Prostate gland (tissue), 2 donors: ENCODE results near the gene CEP95. TPM values are rescaled to one million over a fixed set of nuclear protein-coding genes. Genes with fewer than 3 reads are reported as not detected.
"Not testable (repeated sequence)": the region's sequence is repeated elsewhere in the genome, so short reads cannot be mapped to it uniquely, and the experiment has no call there.

Experiments used
- DNase-seq: peaks from one replicate; pipeline ENCODE4 v3.0.0-alpha.2; 2019; ENCODE audit warnings: low spot score
- H3K27ac ChIP-seq, 2 donors: fragments of 200-600 bp; sonication (generic); 2 replicates each; pipeline ENCODE4 v1.5.1; 2017 to 2019
- H3K27me3 ChIP-seq: fragments of 200-600 bp; sonication (generic); replicated peaks from 2 replicates; pipeline ENCODE4 v1.5.1; 2019; ENCODE audit not compliant: insufficient read depth
- H3K36me3 ChIP-seq, 2 donors: fragments of 200-600 bp; sonication (generic); 1 replicate in 1 of 2; 2 replicates in 1 of 2; pipeline versions ENCODE4 v1.5.1 to v1.8.1; 2017 to 2019
- H3K4me1 ChIP-seq: fragments of 200-600 bp; sonication (generic); replicated peaks from 2 replicates; pipeline ENCODE4 v1.5.1; 2019
- H3K4me3 ChIP-seq, 2 donors: fragments of 200-600 bp; sonication (generic); 2 replicates each; pipeline ENCODE4 v1.5.1; 2017 to 2019
- H3K9me3 ChIP-seq: fragments of 200-600 bp; sonication (generic); 2 replicates; pipeline ENCODE4 v1.5.1; 2017
- CTCF ChIP-seq, 4 experiments: fragments of 200-600 bp in 2 of 4; fragments of 450-650 bp in 2 of 4; sonication (generic) in 2 of 4; IDR thresholded peaks; 1 replicate in 3 of 4; 2 replicates in 1 of 4; pipeline ENCODE4 v1.5.1; 2016 to 2019; ENCODE audit warnings: antibody characterized with exemption in 4 of 4, mild to moderate bottlenecking in 2 of 4, moderate library complexity in 2 of 4
- POLR2A ChIP-seq: fragments of 450-650 bp; IDR thresholded peaks from one replicate; pipeline ENCODE4 v1.6.1; 2016; ENCODE audit warnings: antibody characterized with exemption, mild to moderate bottlenecking
- POLR2AphosphoS5 ChIP-seq: sonication (generic); formaldehyde crosslinking; IDR thresholded peaks from one replicate; pipeline ENCODE4 v1.6.1; 2017; ENCODE audit warnings: antibody characterized with exemption
- WGBS: methylation state at CpG from one replicate; pipeline ENCODE4 v1.1.5; 2018; 5-methylcytosine and 5-hydroxymethylcytosine counted together
- intact Hi-C: fragments of 100-400 bp; cut with DNase I; formaldehyde crosslinking; loops from one replicate; pipeline ENCODE4 v1.14.2; 2022
- total RNA-seq, 2 donors: library from RNA; depleted of rRNA; stranded (reverse); fragments of >200 nt; gene quantifications; one replicate each; pipeline ENCODE4 v1.1.0, GENCODE V29; 2016

Gene CEP95
- total RNA-seq, 2 donors from 2014 or later, result 26.8 to 50.6 TPM

- H3K4me3 ChIP-seq, result no peak overlapping the region
- H3K27me3 ChIP-seq, result no peaks in the 10 kb centered on the region
- H3K27ac ChIP-seq, result no peak overlapping the region
- intact Hi-C loops, result no loop called here
- WGBS, result over 99% methylated on average over 3 of the region's 3 CpGs
- no peaks in the 10 kb centered on the region for H3K4me1 ChIP-seq
- TF ChIP-seq CTCF (IDR thresholded peaks at IDR 0.05) (no peak), POLR2AphosphoS5 (no peak), POLR2A (no peak)
- no peak for DNase-seq
- no peaks in the 10 kb centered on the region for H3K36me3 ChIP-seq
- no peaks in the 10 kb centered on the region for H3K9me3 ChIP-seq
Measured at GRCh38 chr17:64575431-64575830, 68.7 kb downstream of the CEP95 start.

DNA sequence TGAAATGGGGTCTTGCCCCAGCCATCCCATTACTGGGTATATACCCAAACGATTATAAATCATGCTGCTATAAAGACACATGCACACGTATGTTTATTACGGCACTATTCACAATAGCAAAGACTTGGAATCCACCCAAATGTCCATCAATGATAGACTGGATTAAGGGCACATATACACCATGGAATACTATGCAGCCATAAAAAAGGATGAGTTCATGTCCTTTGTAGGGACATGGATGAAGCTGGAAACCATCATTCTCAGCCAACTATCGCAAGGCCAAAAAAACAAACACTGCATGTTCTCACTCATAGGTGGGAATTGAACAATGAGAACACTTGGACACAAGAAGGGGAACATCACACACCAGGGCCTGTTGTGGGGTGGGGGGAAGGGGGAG lies 70.2 kb downstream of the CEP95 start:
- WGBS, result over 99% methylated on average over 4 of the region's 4 CpGs
- H3K4me3 ChIP-seq, H3K27me3 ChIP-seq, DNase-seq, H3K4me1 ChIP-seq, intact Hi-C loops, H3K9me3 ChIP-seq, H3K27ac ChIP-seq, H3K36me3 ChIP-seq: not testable (repeated sequence)

DNA sequence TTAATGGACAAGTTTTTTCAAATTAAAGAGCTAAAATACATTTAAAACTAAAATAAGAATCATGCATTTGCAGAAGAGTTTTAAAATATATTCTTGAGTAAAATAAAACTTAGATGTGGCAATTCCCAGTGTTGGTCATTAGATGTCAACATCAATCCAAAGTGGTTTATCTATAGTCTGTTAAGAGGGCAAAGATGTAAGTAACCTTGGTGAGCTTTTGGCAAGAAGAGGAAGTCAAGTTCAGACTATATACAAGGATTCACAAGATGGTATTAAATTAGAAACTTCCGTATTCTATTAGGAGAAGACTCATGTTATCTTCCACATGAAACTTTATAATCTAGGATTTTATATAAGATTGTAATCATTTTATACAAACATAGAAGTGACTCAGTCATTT lies 73.1 kb downstream of the CEP95 start:
- 39% methylated on average over 1 of the region's 1 CpG for WGBS
- no peaks in the 10 kb centered on the region for H3K9me3 ChIP-seq
- no peak for DNase-seq
- TF ChIP-seq POLR2AphosphoS5, result no peak
- TF ChIP-seq POLR2A, result no peak
- no peak for TF ChIP-seq CTCF (IDR thresholded peaks at IDR 0.05)
- H3K4me3 ChIP-seq, result no peak overlapping the region
- H3K36me3 ChIP-seq, result no peaks in the 10 kb centered on the region
- H3K27ac ChIP-seq, result no peak overlapping the region
- intact Hi-C loops, result no loop called here
- no peaks in the 10 kb centered on the region for H3K27me3 ChIP-seq
- peaks cover 2% of the 10 kb centered on the region for H3K4me1 ChIP-seq

DNA sequence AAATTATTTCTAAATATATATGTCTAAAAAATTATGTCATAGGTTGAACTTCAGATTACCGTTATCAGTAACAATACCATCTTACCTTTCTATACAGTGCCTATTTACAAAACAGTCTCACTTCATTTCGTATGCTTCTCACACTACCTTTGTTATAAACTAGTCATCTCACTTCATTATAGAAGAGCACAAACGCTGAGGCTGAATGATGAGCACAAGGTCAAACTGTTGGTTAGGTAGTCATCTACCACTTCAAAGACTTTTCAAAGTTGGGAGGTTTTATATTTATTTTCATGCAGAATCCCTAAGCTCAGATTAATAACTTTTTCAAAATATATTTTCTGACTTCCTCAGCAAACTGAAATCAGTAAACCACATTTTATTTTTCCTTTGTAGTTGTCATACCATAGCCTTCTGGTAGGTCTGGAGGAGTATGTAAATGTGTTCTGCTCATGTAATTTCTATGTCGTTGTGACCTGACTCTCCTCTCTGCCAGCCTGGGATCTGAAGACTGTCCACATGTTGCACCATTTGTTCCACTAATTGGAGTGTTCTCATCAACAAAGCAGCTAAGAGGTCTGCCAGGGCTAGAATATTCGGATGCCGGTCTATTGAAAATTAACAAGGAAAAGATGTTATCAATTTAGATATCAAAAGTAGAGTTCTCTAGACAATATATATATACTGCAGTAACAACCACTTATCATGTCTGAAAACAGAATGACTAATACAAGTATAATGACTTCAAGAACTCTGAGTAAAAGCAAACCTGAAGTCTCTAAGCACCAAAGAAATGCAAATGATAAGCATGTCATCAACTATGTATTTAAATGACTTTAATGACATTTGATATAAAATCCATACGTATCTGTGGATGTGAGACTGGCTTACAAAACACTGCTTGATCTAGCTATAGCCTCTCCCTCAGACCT lies 73.9 kb downstream of the CEP95 start:
- no peak for TF ChIP-seq CTCF (IDR thresholded peaks at IDR 0.05)
- TF ChIP-seq POLR2A, result no peak
- no peak for TF ChIP-seq POLR2AphosphoS5
- no peak overlapping the region for H3K4me3 ChIP-seq
- H3K27ac ChIP-seq, result no peak overlapping the region
- no peak for DNase-seq
- no peaks in the 10 kb centered on the region for H3K36me3 ChIP-seq
- intact Hi-C loops, result no loop called here
- WGBS, result 72% methylated on average over 7 of the region's 7 CpGs
- no peaks in the 10 kb centered on the region for H3K27me3 ChIP-seq
- no peaks in the 10 kb centered on the region for H3K9me3 ChIP-seq
- peaks cover 2% of the 10 kb centered on the region for H3K4me1 ChIP-seq

DNA sequence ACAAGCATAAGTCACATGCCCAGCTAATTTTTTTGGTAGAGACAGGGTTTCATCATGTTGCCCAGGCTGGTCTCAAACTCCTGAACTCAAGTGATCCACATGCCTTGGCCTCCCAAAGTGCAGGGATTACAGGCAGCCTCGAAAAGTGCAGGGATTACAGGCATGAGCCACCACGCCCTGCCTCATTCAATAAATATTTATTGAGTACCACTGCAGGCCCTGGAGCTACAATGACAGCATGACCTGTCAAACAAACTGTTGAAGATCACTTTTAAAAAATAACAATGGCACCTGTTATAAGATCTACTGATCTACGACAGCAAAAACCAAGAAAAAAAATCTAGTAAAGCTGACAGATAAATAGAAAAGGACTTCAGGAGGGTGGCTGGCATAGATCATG lies 76.3 kb downstream of the CEP95 start:
- Histone ChIP-seq H3K9me3 (no peaks in the 10 kb centered on the region), H3K4me1 (peaks cover 2% of the 10 kb centered on the region), H3K27me3 (no peaks in the 10 kb centered on the region), H3K4me3 (no peak overlapping the region), H3K27ac (no peak overlapping the region), H3K36me3 (no peaks in the 10 kb centered on the region)
- intact Hi-C loops, result no loop called here
- peak; percentile 6 for DNase-seq
- WGBS, result 42% methylated on average over 3 of the region's 3 CpGs
- TF ChIP-seq CTCF (IDR thresholded peaks at IDR 0.05), result no peak
- no peak for TF ChIP-seq POLR2AphosphoS5
- no peak for TF ChIP-seq POLR2A
